ACC112 (cell line): ENCODE measurements around the gene CR1L.
"Not testable (repeated sequence)": the region's sequence is repeated elsewhere in the genome, so short reads cannot be mapped to it uniquely, and the experiment has no call there.

Experiments
- H2AFZ ChIP-seq: fragments of 200-600 bp; sonication (generic); one replicate; pipeline ENCODE4 v1.6.0; 2017; ENCODE audit warnings: antibody characterized with exemption, low read length; ENCODE audit not compliant: unreplicated experiment
- H3K27ac ChIP-seq: fragments of 200-600 bp; sonication (generic); 2 replicates; pipeline ENCODE4 v1.5.1; 2014; ENCODE audit warnings: low read depth, mild to moderate bottlenecking, antibody characterized with exemption, low read length, moderate library complexity
- H3K27me3 ChIP-seq: fragments of 200-600 bp; sonication (generic); 2 replicates; pipeline ENCODE4 v1.6.1; 2014; ENCODE audit warnings: mild to moderate bottlenecking, antibody characterized with exemption, low read length, moderate library complexity, mixed read lengths; ENCODE audit not compliant: insufficient read depth
- H3K36me3 ChIP-seq: fragments of 200-600 bp; sonication (generic); 2 replicates; pipeline ENCODE4 v1.6.1; 2016; ENCODE audit warnings: mild to moderate bottlenecking, antibody characterized with exemption, low read length, moderate library complexity, mixed read lengths; ENCODE audit not compliant: insufficient read depth
- H3K4me1 ChIP-seq: fragments of 200-600 bp; sonication (generic); one replicate; pipeline ENCODE4 v1.6.1; 2016; ENCODE audit warnings: low read length, mixed read lengths; ENCODE audit not compliant: insufficient read depth, unreplicated experiment, control insufficient read depth
- H3K4me3 ChIP-seq: fragments of 200-600 bp; sonication (generic); 2 replicates; pipeline ENCODE4 v1.5.1; 2014; ENCODE audit warnings: mild to moderate bottlenecking, low read depth, low read length
- H3K79me2 ChIP-seq: fragments of 200-600 bp; sonication (generic); one replicate; pipeline ENCODE4 v1.6.0; 2016; ENCODE audit warnings: low read length; ENCODE audit not compliant: control insufficient read depth, unreplicated experiment, insufficient read depth

CR1L gene

DNA sequence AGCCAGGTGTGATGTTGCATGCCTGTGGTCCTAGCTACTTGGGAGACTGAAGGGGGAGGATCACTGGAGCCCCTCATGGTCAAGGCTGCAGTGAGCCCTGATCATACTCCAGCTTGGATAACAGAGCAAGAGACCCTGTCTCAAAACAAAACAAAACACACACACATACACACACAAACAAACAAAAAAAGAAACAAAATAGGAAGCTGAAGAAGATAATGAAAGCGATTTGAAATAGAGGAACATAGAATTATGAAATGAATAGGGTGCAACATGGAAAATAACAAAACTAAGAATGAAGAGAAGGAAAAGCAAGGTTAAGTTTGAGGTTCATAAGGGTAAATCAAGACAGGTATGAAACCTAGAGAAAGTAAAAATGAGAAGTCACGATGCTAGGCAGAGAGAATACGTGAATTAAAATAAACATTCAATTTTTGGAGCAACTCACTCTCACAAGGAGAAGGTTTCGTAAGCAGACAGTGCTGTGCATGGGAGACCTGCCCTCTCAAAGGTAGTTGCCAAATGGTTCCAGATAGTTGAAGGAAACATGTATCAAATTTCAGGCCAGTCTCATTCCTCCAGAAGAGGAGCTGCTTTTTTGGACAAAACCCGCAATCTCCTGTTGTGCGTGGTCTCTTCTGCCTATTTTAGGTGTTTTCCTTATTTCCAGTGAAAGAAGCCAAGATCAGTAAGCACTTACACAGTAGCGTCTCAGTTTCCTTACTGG is 110.2 kb downstream of the CR1L start:
- Histone ChIP-seq H3K27me3 (no peaks in the 10 kb centered on the region), H3K79me2 (peaks cover 43% of the 10 kb centered on the region), H3K36me3 (peaks cover 24% of the 10 kb centered on the region), H3K27ac (no peak overlapping the region), H3K4me3 (no peak overlapping the region), H3K4me1 (peaks cover 26% of the 10 kb centered on the region), H2AFZ (no peak overlapping the region)

DNA sequence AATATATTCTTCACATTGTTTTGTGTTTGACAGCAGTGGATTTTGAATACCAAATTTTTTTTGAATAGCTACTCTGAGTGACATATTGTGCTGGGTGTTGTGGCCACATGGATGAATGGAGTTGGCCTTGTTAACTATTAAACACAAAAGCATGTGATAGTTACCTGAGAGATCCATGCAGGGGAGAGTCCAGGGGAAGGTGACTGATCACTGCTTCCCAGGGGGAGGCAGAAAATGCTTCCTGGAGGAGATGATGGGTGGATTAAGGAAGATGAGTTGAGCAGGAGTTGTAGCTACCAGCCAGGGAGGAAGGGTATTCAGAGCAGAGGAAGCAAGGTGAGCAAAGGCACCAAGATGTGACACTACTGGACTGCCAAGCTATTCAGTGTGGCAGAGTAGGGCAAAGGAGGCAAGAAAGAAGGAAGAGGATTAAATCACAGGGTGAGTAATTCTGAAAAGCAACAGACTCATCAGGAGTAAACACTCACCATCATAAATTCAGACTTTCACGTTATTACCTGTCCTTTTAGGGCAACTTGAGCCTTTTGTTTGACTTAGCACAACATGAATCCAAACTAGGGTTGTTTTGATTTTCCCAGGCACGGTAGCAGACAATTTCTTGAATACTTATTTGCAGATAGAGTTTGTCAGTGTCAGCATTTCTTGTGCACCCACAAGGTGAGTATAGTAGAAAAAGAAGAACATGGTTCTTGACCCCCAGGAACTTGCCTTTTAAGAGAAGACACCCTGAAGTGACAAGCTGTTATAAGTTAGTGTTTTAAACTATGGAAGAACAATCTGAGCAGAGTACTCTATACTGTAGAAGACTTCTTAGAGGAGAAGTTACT is 111.1 kb downstream of the CR1L start:
- no peak overlapping the region for H3K4me3 ChIP-seq
- peaks cover 17% of the 10 kb centered on the region for H3K4me1 ChIP-seq
- H3K27me3 ChIP-seq, result no peaks in the 10 kb centered on the region
- H3K27ac ChIP-seq, result no peak overlapping the region
- peaks cover 43% of the 10 kb centered on the region for H3K79me2 ChIP-seq
- H2AFZ ChIP-seq, result no peak overlapping the region
- H3K36me3 ChIP-seq, result peaks cover 29% of the 10 kb centered on the region

DNA sequence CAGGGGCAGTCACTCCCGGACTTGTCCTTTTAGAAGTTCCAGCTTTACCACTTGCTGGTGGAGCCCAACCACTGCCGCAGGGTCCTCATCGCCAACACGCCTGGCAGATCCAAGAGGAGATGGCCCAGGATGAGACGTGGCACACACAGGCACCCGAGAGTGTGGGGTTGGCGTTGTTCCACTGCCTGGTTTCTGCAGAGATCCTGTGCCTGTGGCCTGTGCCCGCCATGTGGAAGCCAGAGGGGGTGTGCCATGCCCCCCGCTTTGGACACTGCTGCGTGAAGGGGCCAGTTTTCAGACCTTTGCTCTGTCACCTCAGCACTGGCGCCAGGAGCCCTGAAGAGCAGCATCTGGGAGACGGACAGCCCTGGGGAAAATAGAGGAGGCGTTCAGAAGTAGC is 117.7 kb downstream of the CR1L start:
- Histone ChIP-seq H3K36me3 (peaks cover 62% of the 10 kb centered on the region), H3K27me3 (no peaks in the 10 kb centered on the region), H3K79me2 (no peaks in the 10 kb centered on the region), H3K4me3 (no peak overlapping the region), H3K4me1 (no peaks in the 10 kb centered on the region), H2AFZ (no peak overlapping the region), H3K27ac (no peak overlapping the region)

DNA sequence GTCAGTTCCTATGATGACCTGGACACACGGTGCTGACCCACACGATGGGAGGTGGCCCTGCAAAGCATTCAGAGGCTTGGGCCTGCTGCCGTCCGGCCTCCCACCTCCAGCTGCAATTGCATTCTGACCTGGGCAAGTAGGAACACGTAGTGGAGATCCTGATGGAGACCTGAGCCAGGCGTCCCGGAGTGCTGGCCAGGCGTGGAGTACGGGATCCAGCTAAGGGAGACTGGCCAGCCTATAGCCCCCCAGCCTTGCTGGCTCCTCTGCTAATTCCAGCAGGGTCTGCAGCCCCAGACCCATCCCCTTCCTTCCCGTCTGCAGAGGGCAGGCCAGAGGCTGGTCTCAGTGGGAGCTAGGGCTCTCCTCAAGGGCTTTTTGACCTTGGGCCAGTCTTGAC is 118.2 kb downstream of the CR1L start:
- Histone ChIP-seq H3K79me2 (no peaks in the 10 kb centered on the region), H3K27me3 (no peaks in the 10 kb centered on the region), H3K36me3 (peaks cover 58% of the 10 kb centered on the region), H3K4me3 (no peak overlapping the region), H2AFZ (no peak overlapping the region), H3K27ac (no peak overlapping the region), H3K4me1 (no peaks in the 10 kb centered on the region)

DNA sequence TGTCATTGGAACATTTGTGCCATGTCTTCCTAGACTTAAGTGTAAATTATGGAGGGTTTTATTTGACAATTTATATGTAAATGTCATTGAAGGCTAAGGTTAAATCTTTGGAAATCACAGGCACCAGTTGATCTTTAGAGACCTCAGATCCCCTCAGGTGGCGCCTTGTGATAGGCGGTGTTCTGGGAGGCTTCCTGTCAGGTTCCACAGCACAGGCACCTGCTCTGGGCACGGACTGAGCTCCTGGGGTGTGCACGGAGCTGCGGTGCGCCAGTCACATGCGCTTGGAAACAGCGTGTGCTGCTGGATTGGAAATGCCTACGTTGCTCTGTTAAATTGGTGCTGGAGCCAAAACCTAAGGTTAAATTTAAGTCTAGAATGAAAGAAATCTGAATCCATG is 119.0 kb downstream of the CR1L start:
- Histone ChIP-seq H2AFZ (no peak overlapping the region), H3K4me3 (no peak overlapping the region), H3K36me3 (peaks cover 57% of the 10 kb centered on the region), H3K27ac (no peak overlapping the region), H3K79me2 (no peaks in the 10 kb centered on the region), H3K4me1 (no peaks in the 10 kb centered on the region), H3K27me3 (no peaks in the 10 kb centered on the region)

DNA sequence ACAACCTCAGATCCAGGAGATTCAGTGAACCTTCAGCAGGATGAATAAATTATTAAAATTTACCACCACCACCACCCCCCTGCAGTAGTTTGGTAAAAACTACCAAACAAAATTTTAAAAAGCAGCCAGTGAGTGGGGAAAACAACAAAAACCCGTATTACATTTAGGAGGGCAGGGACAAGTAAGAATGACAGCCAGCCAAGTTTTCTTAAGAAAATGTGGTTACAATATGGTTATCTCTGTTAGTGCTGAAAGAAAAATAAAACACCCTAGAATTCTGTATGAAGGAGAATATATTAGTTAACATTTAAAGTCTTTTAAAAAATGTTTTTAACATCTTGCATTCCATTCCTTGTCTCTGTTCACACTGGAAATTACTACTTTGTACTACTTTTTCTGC is 121.6 kb downstream of the CR1L start:
- no peaks in the 10 kb centered on the region for H3K4me1 ChIP-seq
- H3K27me3 ChIP-seq, result no peaks in the 10 kb centered on the region
- H3K27ac ChIP-seq, result no peak overlapping the region
- no peak overlapping the region for H2AFZ ChIP-seq
- H3K4me3 ChIP-seq, result no peak overlapping the region
- peaks cover 52% of the 10 kb centered on the region for H3K36me3 ChIP-seq
- H3K79me2 ChIP-seq, result no peaks in the 10 kb centered on the region

DNA sequence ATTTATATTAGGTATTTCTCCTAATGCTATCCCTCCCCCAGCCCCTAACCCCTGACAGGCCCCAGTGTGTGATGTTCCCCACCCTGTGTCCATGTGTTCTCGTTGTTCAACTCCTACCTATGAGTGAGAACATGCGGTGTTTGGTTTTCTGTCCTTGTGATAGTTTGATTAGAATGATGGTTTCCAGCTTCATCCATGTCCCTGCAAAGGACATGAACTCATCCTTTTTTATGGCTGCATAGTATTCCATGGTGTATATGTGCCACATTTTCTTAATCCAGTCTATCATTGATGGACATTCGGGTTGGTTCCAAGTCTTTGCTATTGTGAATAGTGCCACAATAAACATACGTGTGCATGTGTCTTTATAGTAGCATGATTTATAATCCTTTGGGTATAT is 125.6 kb downstream of the CR1L start:
- H3K4me3 ChIP-seq, H3K4me1 ChIP-seq, H3K27ac ChIP-seq, H2AFZ ChIP-seq, H3K27me3 ChIP-seq, H3K79me2 ChIP-seq: not testable (repeated sequence)
- H3K36me3 ChIP-seq, result peaks cover 16% of the 10 kb centered on the region; the same call in 1 of the 2 replicates
